Ectodermal cell (in vitro differentiated cells): ENCODE results near the gene TRIM61. TPM values are rescaled to one million over a fixed set of nuclear protein-coding genes. Genes with fewer than 3 reads are reported as not detected.
A peak's percentile ranks its signal among the peaks of the same experiment; 100 is the strongest.
"Not testable (repeated sequence)": the region's sequence is repeated elsewhere in the genome, so short reads cannot be mapped to it uniquely, and the experiment has no call there.

Experiments used
- H3K27ac ChIP-seq: 2 replicates; pipeline ENCODE4 v1.7.0; 2013; ENCODE audit warnings: mild to moderate bottlenecking, low read depth, low read length; ENCODE audit not compliant: insufficient read depth, poor library complexity, severe bottlenecking
- H3K27me3 ChIP-seq: 2 replicates; pipeline ENCODE4 v1.7.0; 2013; ENCODE audit warnings: mild to moderate bottlenecking, low read length; ENCODE audit not compliant: insufficient read depth, control insufficient read depth, poor library complexity, severe bottlenecking
- H3K36me3 ChIP-seq: one replicate; pipeline ENCODE4 v1.7.0; 2013; ENCODE audit warnings: low read length; ENCODE audit not compliant: control insufficient read depth, insufficient read depth
- H3K4me1 ChIP-seq: one replicate; pipeline ENCODE4 v1.7.0; 2013; ENCODE audit warnings: low read length; ENCODE audit not compliant: control insufficient read depth, insufficient read depth
- H3K4me3 ChIP-seq: 2 replicates; pipeline ENCODE4 v1.7.0; 2013; ENCODE audit warnings: low read depth, low read length, control low read depth; ENCODE audit not compliant: insufficient read depth
- H3K9me3 ChIP-seq: 2 replicates; pipeline ENCODE4 v1.7.0; 2013; ENCODE audit warnings: mild to moderate bottlenecking, low read length, moderate library complexity; ENCODE audit not compliant: control insufficient read depth
- WGBS, 2 experiments: methylation state at CpG; one replicate each; pipeline ENCODE4 v1.1.7; 2013; ENCODE audit warnings: missing lambda C conversion rate in 2 of 2; 5-methylcytosine and 5-hydroxymethylcytosine counted together
- polyA plus RNA-seq, 4 experiments: library from polyadenylated mRNA; stranded (reverse); fragments of 50-300 nt; gene quantifications; one replicate each; pipeline ENCODE4 v1.2.3, GENCODE V29; 2013

TRIM61 gene
- 3.4 TPM for polyA plus RNA-seq (2013, experiment 1 of 4)
- 3.8 TPM for polyA plus RNA-seq (2013, experiment 2 of 4)
- polyA plus RNA-seq (2013, experiment 3 of 4): 3.5 TPM
- 3.4 TPM for polyA plus RNA-seq (2013, experiment 4 of 4)

GRCh38 chr4:164977243-164978164 is at the start of gene TRIM61:
Gene TRIM61 (minus strand): TSS chr4:164977657. CDS start chr4:164970002, 7,655 bp downstream.
- H3K9me3 ChIP-seq: no peaks in the 10 kb centered on the region
- H3K36me3 ChIP-seq: peaks cover 5% of the 10 kb centered on the region
- no peaks in the 10 kb centered on the region for H3K4me1 ChIP-seq
- H3K27ac ChIP-seq: no peak within 1 kb of the TSS
- 44 to 47% methylated on average over 27 of the region's 27 CpGs for WGBS, 2 experiments
- H3K27me3 ChIP-seq: no peaks in the 10 kb centered on the region
- peak within 1 kb of the TSS; percentile 58 for H3K4me3 ChIP-seq

DNA sequence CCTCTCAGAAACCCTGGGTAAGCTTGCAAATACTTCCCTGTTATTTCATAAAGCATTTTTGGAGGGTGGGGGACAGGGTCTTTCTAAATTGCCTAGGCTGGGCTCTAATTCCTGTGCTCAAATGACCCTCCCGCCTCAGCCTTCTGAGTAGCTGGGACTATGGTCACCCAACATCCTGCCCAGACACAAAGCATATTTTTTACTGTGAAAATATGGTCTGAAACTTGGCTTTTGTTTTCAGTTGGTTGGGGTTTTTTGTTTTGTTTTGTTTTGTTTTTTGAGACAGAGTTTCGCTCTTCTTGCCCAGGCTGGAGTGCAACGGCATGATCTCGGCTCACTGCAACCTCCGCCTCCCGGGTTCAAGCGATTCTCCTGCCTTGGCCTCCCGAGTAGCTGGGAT is 48.3 kb upstream of the TRIM61 start:
- H3K4me3 ChIP-seq, H3K27ac ChIP-seq, H3K9me3 ChIP-seq, H3K36me3 ChIP-seq, H3K4me1 ChIP-seq, H3K27me3 ChIP-seq: not testable (repeated sequence)
- 96 to 98% methylated on average over 8 of the region's 8 CpGs for WGBS, 2 experiments

DNA sequence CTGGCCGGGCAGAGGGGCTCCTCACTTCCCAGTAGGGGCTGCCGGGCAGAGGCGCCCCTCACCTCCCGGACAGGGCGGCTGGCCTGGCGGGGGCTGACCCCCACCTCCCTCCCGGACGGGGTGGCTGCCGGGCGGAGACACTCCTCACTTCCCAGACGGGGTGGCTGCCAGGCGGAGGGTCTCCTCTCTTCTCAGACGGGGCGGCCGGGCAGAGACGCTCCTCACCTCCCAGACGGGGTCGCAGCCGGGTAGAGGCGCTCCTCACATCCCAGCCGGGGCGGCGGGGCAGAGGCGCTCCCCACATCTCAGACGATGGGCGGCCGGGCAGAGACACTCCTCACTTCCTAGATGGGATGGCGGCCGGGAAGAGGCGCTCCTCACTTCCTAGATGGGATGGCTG is 42.5 kb upstream of the TRIM61 start:
- H3K36me3 ChIP-seq, H3K27ac ChIP-seq, H3K4me3 ChIP-seq, H3K4me1 ChIP-seq, H3K9me3 ChIP-seq, H3K27me3 ChIP-seq: not testable (repeated sequence)
- 92 to 97% methylated on average over 30 of the region's 30 CpGs for WGBS, 2 experiments

- H3K9me3 ChIP-seq: no peaks in the 10 kb centered on the region
- WGBS, 2 experiments: 85% methylated on average over 5 of the region's 5 CpGs
- no peaks in the 10 kb centered on the region for H3K36me3 ChIP-seq
- H3K4me1 ChIP-seq: no peaks in the 10 kb centered on the region
- no peak overlapping the region for H3K4me3 ChIP-seq
- no peak overlapping the region for H3K27ac ChIP-seq
- no peaks in the 10 kb centered on the region for H3K27me3 ChIP-seq
Measured at GRCh38 chr4:165016971-165017370, 39.5 kb upstream of the TRIM61 start.

GRCh38 chr4:165013691-165014090 is 36.2 kb upstream of the TRIM61 start:
- no peaks in the 10 kb centered on the region for H3K4me1 ChIP-seq
- no peaks in the 10 kb centered on the region for H3K27me3 ChIP-seq
- H3K36me3 ChIP-seq: no peaks in the 10 kb centered on the region
- H3K9me3 ChIP-seq: no peaks in the 10 kb centered on the region
- no peak overlapping the region for H3K27ac ChIP-seq
- H3K4me3 ChIP-seq: no peak overlapping the region

GRCh38 chr4:165011403-165011802 is 33.9 kb upstream of the TRIM61 start:
- no peak overlapping the region for H3K4me3 ChIP-seq
- 86 to 89% methylated on average over 5 of the region's 5 CpGs for WGBS, 2 experiments
- H3K27me3 ChIP-seq: no peaks in the 10 kb centered on the region
- H3K9me3 ChIP-seq: no peaks in the 10 kb centered on the region
- no peak overlapping the region for H3K27ac ChIP-seq
- no peaks in the 10 kb centered on the region for H3K36me3 ChIP-seq
- H3K4me1 ChIP-seq: no peaks in the 10 kb centered on the region

DNA sequence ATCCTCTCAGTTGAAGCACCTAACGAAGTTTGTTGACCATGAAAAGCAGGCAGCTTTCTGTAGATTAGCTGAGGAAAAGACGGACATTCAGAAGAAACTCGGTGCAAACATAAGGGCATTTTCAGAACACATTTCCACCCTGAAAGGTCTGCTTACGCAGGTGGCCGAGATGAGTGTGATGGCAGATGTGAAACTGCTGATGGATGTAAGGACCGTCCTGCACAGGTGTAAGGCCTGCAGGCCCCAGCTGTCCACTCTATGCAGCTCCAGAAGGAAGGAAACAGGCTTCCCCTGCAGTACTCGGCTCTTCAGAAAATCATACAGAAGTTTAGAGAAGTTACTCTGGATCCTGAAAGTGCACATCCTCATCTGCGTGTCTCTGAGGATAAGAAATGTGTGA is 33.5 kb upstream of the TRIM61 start:
- 94 to 97% methylated on average over 8 of the region's 8 CpGs for WGBS, 2 experiments
- no peaks in the 10 kb centered on the region for H3K27me3 ChIP-seq
- no peaks in the 10 kb centered on the region for H3K9me3 ChIP-seq
- no peaks in the 10 kb centered on the region for H3K36me3 ChIP-seq
- H3K4me3 ChIP-seq: no peak overlapping the region
- H3K27ac ChIP-seq: no peak overlapping the region
- no peaks in the 10 kb centered on the region for H3K4me1 ChIP-seq

GRCh38 chr4:165010487-165010886 is 33.0 kb upstream of the TRIM61 start:
- WGBS, 2 experiments: 89 to 92% methylated on average over 2 of the region's 2 CpGs
- Histone ChIP-seq H3K4me3 (no peak overlapping the region), H3K36me3 (no peaks in the 10 kb centered on the region), H3K4me1 (no peaks in the 10 kb centered on the region), H3K27me3 (no peaks in the 10 kb centered on the region), H3K27ac (no peak overlapping the region), H3K9me3 (no peaks in the 10 kb centered on the region)

- no peaks in the 10 kb centered on the region for H3K27me3 ChIP-seq
- no peaks in the 10 kb centered on the region for H3K36me3 ChIP-seq
- no peak overlapping the region for H3K27ac ChIP-seq
- H3K4me1 ChIP-seq: no peaks in the 10 kb centered on the region
- H3K9me3 ChIP-seq: no peaks in the 10 kb centered on the region
- 94% methylated on average over 4 to 5 of the region's 5 CpGs for WGBS, 2 experiments
- no peak overlapping the region for H3K4me3 ChIP-seq
Measured at GRCh38 chr4:165009493-165010227, 32.2 kb upstream of the TRIM61 start.

GRCh38 chr4:165006886-165007285 is 29.4 kb upstream of the TRIM61 start:
- Histone ChIP-seq H3K9me3 (no peaks in the 10 kb centered on the region), H3K27me3 (no peaks in the 10 kb centered on the region), H3K27ac (no peak overlapping the region), H3K36me3 (no peaks in the 10 kb centered on the region), H3K4me1 (no peaks in the 10 kb centered on the region), H3K4me3 (no peak overlapping the region)
- 91 to 97% methylated on average over 5 of the region's 5 CpGs for whole genome bisulfite sequencing, 2 experiments
